GM23338 (cell line): ENCODE results near the gene TOPAZ1.

Source experiments
- CREB1 ChIP-seq: fragments of 250-450 bp; sonication (Bioruptor Pico); IDR thresholded peaks from 2 replicates; pipeline ENCODE4 v1.5.0; 2020; ENCODE audit warnings: low read depth, mild to moderate bottlenecking, moderate library complexity
- CTCF ChIP-seq, 2 experiments: fragments of 200-600 bp in 1 of 2; sonication (generic) in 1 of 2; conservative IDR thresholded peaks; 2 replicates each; pipeline versions ENCODE4 v1.5.1 to v1.6.1; 2016 to 2017; ENCODE audit warnings: antibody characterized with exemption in 2 of 2, low read depth in 2 of 2, mild to moderate bottlenecking in 2 of 2, moderate library complexity in 1 of 2
- ETS1 ChIP-seq: IDR thresholded peaks from 2 replicates; pipeline ENCODE4 v1.6.1; 2016; ENCODE audit warnings: antibody characterized with exemption
- EZH2 ChIP-seq: fragments of 200-600 bp; sonication (generic); IDR thresholded peaks from one replicate; pipeline ENCODE4 v1.8.0; 2017; ENCODE audit warnings: antibody characterized with exemption, mild to moderate bottlenecking, low read depth; ENCODE audit not compliant: unreplicated experiment
- EZH2phosphoT487 ChIP-seq: fragments of 200-600 bp; sonication (generic); IDR thresholded peaks from one replicate; pipeline ENCODE4 v1.8.1; 2018; ENCODE audit warnings: antibody characterized with exemption; ENCODE audit not compliant: unreplicated experiment
- POLR2AphosphoS5 ChIP-seq: IDR thresholded peaks from 2 replicates; pipeline ENCODE4 v1.6.1; 2016; ENCODE audit warnings: antibody characterized with exemption, low read depth
- ZNF331 ChIP-seq: fragments of 250-450 bp; sonication (Bioruptor Pico); IDR thresholded peaks from 2 replicates; pipeline ENCODE4 v1.5.0; 2020; ENCODE audit warnings: low read depth, mild to moderate bottlenecking, moderate library complexity
- TF ChIP-seq, protein P1 (sequence below): IDR thresholded peaks from one replicate; pipeline ENCODE4 v1.6.1; 2018; ENCODE audit warnings: antibody characterized with exemption; ENCODE audit not compliant: unreplicated experiment

- TF ChIP-seq CTCF (conservative IDR thresholded peaks at IDR 0.05; ENCODE audit: low read depth in 2 of 2) = no peak
- no peak for TF ChIP-seq EZH2
- TF ChIP-seq POLR2AphosphoS5 = no peak
- TF ChIP-seq CREB1 (CRISPR knock-in tag) = no peak
- TF ChIP-seq ETS1 = no peak
- TF ChIP-seq EZH2phosphoT487 = no peak
- TF ChIP-seq, protein P1, sequence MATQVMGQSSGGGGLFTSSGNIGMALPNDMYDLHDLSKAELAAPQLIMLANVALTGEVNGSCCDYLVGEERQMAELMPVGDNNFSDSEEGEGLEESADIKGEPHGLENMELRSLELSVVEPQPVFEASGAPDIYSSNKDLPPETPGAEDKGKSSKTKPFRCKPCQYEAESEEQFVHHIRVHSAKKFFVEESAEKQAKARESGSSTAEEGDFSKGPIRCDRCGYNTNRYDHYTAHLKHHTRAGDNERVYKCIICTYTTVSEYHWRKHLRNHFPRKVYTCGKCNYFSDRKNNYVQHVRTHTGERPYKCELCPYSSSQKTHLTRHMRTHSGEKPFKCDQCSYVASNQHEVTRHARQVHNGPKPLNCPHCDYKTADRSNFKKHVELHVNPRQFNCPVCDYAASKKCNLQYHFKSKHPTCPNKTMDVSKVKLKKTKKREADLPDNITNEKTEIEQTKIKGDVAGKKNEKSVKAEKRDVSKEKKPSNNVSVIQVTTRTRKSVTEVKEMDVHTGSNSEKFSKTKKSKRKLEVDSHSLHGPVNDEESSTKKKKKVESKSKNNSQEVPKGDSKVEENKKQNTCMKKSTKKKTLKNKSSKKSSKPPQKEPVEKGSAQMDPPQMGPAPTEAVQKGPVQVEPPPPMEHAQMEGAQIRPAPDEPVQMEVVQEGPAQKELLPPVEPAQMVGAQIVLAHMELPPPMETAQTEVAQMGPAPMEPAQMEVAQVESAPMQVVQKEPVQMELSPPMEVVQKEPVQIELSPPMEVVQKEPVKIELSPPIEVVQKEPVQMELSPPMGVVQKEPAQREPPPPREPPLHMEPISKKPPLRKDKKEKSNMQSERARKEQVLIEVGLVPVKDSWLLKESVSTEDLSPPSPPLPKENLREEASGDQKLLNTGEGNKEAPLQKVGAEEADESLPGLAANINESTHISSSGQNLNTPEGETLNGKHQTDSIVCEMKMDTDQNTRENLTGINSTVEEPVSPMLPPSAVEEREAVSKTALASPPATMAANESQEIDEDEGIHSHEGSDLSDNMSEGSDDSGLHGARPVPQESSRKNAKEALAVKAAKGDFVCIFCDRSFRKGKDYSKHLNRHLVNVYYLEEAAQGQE = no peak
- no peak for TF ChIP-seq ZNF331 (CRISPR knock-in tag)
These were observed 14.1 kb upstream of the TOPAZ1 start for GRCh38 chr3:44227632-44228031.
